CD4-positive, alpha-beta T cell (primary cell): ENCODE results near the gene KRT6B. TPM values are rescaled to one million over a fixed set of nuclear protein-coding genes. Genes with fewer than 3 reads are reported as not detected.

Experiments
- ATAC-seq: fragments of 200-7000 bp; cut with Tn5 transposase; one replicate; pipeline ENCODE4 v1.10.0; 2022; ENCODE audit warnings: mild to moderate bottlenecking; ENCODE audit not compliant: poor library complexity
- CTCF ChIA-PET: fragments of 350-600 bp; sonication (Branson Sonifier 250); formaldehyde crosslinking; loops from one replicate; lab custom pipeline; 2021; ENCODE audit warnings: antibody characterized with exemption, inconsistent platforms; lab: Charles Lee
- POLR2A ChIA-PET: fragments of 350-600 bp; sonication (Branson Sonifier 250); formaldehyde crosslinking; loops from one replicate; lab custom pipeline; 2021; ENCODE audit warnings: antibody characterized with exemption, inconsistent platforms; lab: Charles Lee
- DNase-seq, 14 experiments: peaks; one replicate each; pipeline ENCODE4 v3.0.0-alpha.2; 2013 to 2020; ENCODE audit warnings: mixed read lengths in 2 of 14
- H3K27ac ChIP-seq, 2 donors: one replicate each; pipeline versions ENCODE4 v1.5.1 to v1.7.0; 2013; ENCODE audit warnings: low read length in 2 of 2, low read depth in 1 of 2, mild to moderate bottlenecking in 1 of 2
- H3K27me3 ChIP-seq, 2 experiments: 1 replicate in 1 of 2; 2 replicates in 1 of 2; pipeline versions ENCODE4 v1.6.1 to v1.7.0; 2013; ENCODE audit warnings: low read length in 2 of 2, control low read depth in 1 of 2, mild to moderate bottlenecking in 1 of 2, moderate library complexity in 1 of 2; ENCODE audit not compliant: insufficient read depth in 2 of 2, control insufficient read depth in 1 of 2
- H3K36me3 ChIP-seq: one replicate; pipeline ENCODE4 v1.6.1; 2013; ENCODE audit warnings: low read length, control low read depth; ENCODE audit not compliant: insufficient read depth
- H3K4me1 ChIP-seq: one replicate; pipeline ENCODE4 v1.6.1; 2013; ENCODE audit warnings: low read length, control low read depth; ENCODE audit not compliant: insufficient read depth
- H3K4me3 ChIP-seq: one replicate; pipeline ENCODE4 v1.5.1; 2013; ENCODE audit warnings: mild to moderate bottlenecking, low read length, moderate library complexity
- H3K9me3 ChIP-seq, 2 experiments: 1 replicate in 1 of 2; 2 replicates in 1 of 2; pipeline versions ENCODE4 v1.6.1 to v1.7.0; 2013; ENCODE audit warnings: low read length in 2 of 2, mild to moderate bottlenecking in 2 of 2, control low read depth in 1 of 2, moderate library complexity in 1 of 2; ENCODE audit not compliant: control insufficient read depth in 1 of 2, insufficient read depth in 1 of 2
- H3K27ac Mint-ChIP-seq: one replicate; pipeline ENCODE4 v1.8.0; 2020; ENCODE audit warnings: mixed read lengths
- H3K27me3 Mint-ChIP-seq: one replicate; pipeline ENCODE4 v1.8.0; 2021; ENCODE audit warnings: mixed read lengths
- H3K36me3 Mint-ChIP-seq: one replicate; pipeline ENCODE4 v1.8.0; 2021; ENCODE audit warnings: low read depth, mixed read lengths
- H3K4me1 Mint-ChIP-seq: one replicate; pipeline ENCODE4 v1.8.0; 2021; ENCODE audit warnings: low read depth, mixed read lengths
- H3K4me3 Mint-ChIP-seq: one replicate; pipeline ENCODE4 v1.8.0; 2020; ENCODE audit warnings: mild to moderate bottlenecking, mixed read lengths
- H3K9me3 Mint-ChIP-seq: one replicate; pipeline ENCODE4 v1.8.0; 2020; ENCODE audit warnings: mixed read lengths
- intact Hi-C, 2 experiments: fragments of 100-400 bp; cut with DNase I in 1 of 2; cut with micrococcal nuclease in 1 of 2; formaldehyde crosslinking; loops; one replicate each; pipeline versions ENCODE4 v1.15.1 to v1.9.0; 2023 to 2025; cut with DNase I, micrococcal nuclease
- total RNA-seq, 174 experiments: library from RNA in 2 of 174; stranded (reverse) in 2 of 174; gene quantifications; one replicate each; pipeline ENCODE4 v1.2.3 and lab custom pipeline; 2021 to 2026
- TF ChIP-seq, protein P1 (sequence below): fragments of 200-600 bp; IDR thresholded peaks from one replicate; pipeline ENCODE4 v1.8.0; 2022; ENCODE audit warnings: antibody characterized with exemption, mild to moderate bottlenecking

The KRT6B gene
- total RNA-seq, 2 experiments from 2014 or later: not detected

DNA sequence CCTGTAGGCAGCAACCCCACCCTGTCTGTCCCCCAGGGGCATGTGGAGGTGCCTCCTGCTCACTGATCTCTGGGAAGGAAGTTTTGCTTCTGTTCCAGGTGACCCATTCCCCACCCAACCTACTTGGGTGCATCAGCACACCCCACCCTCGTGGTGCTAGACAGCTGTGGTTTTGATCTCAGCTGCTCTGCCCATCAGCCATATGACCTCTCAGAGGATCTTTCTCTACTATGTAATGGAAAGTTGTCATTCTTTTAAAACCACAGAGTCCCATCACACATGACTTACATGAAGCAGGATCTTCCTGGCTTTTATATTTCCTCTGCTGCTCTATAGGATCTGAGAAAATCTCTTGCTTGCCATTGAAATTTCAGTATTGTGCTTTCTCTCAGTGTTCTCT, 32.3 kb downstream of the KRT6B start:
- no peaks in the 10 kb centered on the region for H3K9me3 Mint-ChIP-seq
- intact Hi-C loops: no loop called here
- no peaks in the 10 kb centered on the region for H3K27me3 ChIP-seq
- DNase-seq (no peak), ATAC-seq (no peak)
- H3K9me3 ChIP-seq: peaks cover 0 to 3% of the 10 kb centered on the region in 2 experiments
- H3K36me3 Mint-ChIP-seq: no peaks in the 10 kb centered on the region
- no peaks in the 10 kb centered on the region for H3K4me1 ChIP-seq
- no peak overlapping the region for H3K27ac Mint-ChIP-seq
- H3K36me3 ChIP-seq: no peaks in the 10 kb centered on the region
- H3K4me3 Mint-ChIP-seq: no peak overlapping the region
- CTCF ChIA-PET: no interaction called here
- H3K4me1 Mint-ChIP-seq: no peaks in the 10 kb centered on the region
- H3K4me3 ChIP-seq: no peak overlapping the region
- POLR2A ChIA-PET: no interaction called here
- TF ChIP-seq, protein P1, sequence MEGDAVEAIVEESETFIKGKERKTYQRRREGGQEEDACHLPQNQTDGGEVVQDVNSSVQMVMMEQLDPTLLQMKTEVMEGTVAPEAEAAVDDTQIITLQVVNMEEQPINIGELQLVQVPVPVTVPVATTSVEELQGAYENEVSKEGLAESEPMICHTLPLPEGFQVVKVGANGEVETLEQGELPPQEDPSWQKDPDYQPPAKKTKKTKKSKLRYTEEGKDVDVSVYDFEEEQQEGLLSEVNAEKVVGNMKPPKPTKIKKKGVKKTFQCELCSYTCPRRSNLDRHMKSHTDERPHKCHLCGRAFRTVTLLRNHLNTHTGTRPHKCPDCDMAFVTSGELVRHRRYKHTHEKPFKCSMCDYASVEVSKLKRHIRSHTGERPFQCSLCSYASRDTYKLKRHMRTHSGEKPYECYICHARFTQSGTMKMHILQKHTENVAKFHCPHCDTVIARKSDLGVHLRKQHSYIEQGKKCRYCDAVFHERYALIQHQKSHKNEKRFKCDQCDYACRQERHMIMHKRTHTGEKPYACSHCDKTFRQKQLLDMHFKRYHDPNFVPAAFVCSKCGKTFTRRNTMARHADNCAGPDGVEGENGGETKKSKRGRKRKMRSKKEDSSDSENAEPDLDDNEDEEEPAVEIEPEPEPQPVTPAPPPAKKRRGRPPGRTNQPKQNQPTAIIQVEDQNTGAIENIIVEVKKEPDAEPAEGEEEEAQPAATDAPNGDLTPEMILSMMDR: no peak
- H3K27me3 Mint-ChIP-seq: peaks cover 16% of the 10 kb centered on the region
- H3K27ac ChIP-seq: no peak overlapping the region

GRCh38 chr12:52418576-52419110, 33.3 kb downstream of the KRT6B start:
- no peak overlapping the region for H3K4me3 ChIP-seq
- Mint-ChIP-seq H3K9me3 (no peaks in the 10 kb centered on the region), H3K4me3 (no peak overlapping the region), H3K27ac (no peak overlapping the region), H3K36me3 (no peaks in the 10 kb centered on the region), H3K27me3 (peaks cover 16% of the 10 kb centered on the region), H3K4me1 (no peaks in the 10 kb centered on the region)
- no peaks in the 10 kb centered on the region for H3K27me3 ChIP-seq
- POLR2A ChIA-PET: no interaction called here
- no peaks in the 10 kb centered on the region for H3K4me1 ChIP-seq
- DNase-seq (no peak), ATAC-seq (no peak)
- no peak overlapping the region for H3K27ac ChIP-seq
- peaks cover 0 to 3% of the 10 kb centered on the region in 2 experiments for H3K9me3 ChIP-seq
- intact Hi-C loops: no loop called here
- no peaks in the 10 kb centered on the region for H3K36me3 ChIP-seq
- CTCF ChIA-PET: no interaction called here
- TF ChIP-seq, protein P1: no peak

- Mint-ChIP-seq H3K27me3 (peaks cover 19% of the 10 kb centered on the region), H3K9me3 (no peaks in the 10 kb centered on the region), H3K27ac (no peak overlapping the region), H3K36me3 (no peaks in the 10 kb centered on the region), H3K4me1 (no peaks in the 10 kb centered on the region), H3K4me3 (no peak overlapping the region)
- DNase-seq (no peak), ATAC-seq (no peak)
- Histone ChIP-seq H3K36me3 (no peaks in the 10 kb centered on the region), H3K4me1 (no peaks in the 10 kb centered on the region), H3K27ac (no peak overlapping the region), H3K27me3 (no peaks in the 10 kb centered on the region), H3K4me3 (no peak overlapping the region), H3K9me3 (peaks cover 0 to 3% of the 10 kb centered on the region in 2 experiments)
- CTCF ChIA-PET: no interaction called here
- POLR2A ChIA-PET: no interaction called here
- TF ChIP-seq, protein P1: no peak
- intact Hi-C loops: no loop called here
Measured at GRCh38 chr12:52417740-52418139, 34.2 kb downstream of the KRT6B start.
